Caco-2 (cell line): ENCODE results near the gene CYP2A7. TPM values are rescaled to one million over a fixed set of nuclear protein-coding genes. Genes with fewer than 3 reads are reported as not detected.
A peak's percentile ranks its signal among the peaks of the same experiment; 100 is the strongest.
"Not testable (repeated sequence)": the region's sequence is repeated elsewhere in the genome, so short reads cannot be mapped to it uniquely, and the experiment has no call there.

Experiments used
- BruUV-seq: library from RNA; stranded (reverse); fragments of 400-500 nt; replicated peaks from 2 replicates; lab custom pipeline; 2021; lab: Mats Ljungman, UMichigan
- CTCF ChIA-PET: fragments of 300-600 bp; sonication (Branson Sonifier 250); formaldehyde crosslinking; loops from one replicate; lab custom pipeline; 2022; ENCODE audit warnings: antibody characterized with exemption; lab: Charles Lee
- POLR2A ChIA-PET: fragments of 300-600 bp; sonication (Branson Sonifier 250); formaldehyde crosslinking; loops from one replicate; lab custom pipeline; 2022; ENCODE audit warnings: antibody characterized with exemption; lab: Charles Lee
- DNase-seq, 2 experiments: peaks; one replicate each; pipeline versions ENCODE4 v3.0.0 to v3.0.0-alpha.2; 2020 to 2022
- H3K27me3 ChIP-seq: replicated peaks from 2 replicates; pipeline ENCODE4 v1.6.0; 2011; ENCODE audit warnings: low read length; ENCODE audit not compliant: control insufficient read depth, insufficient read depth
- H3K36me3 ChIP-seq: 2 replicates; pipeline ENCODE4 v1.5.1; 2011; ENCODE audit warnings: low read length; ENCODE audit not compliant: control insufficient read depth, insufficient read depth
- H3K4me1 ChIP-seq: fragments of 250-450 bp; sonication (Bioruptor Pico); 2 replicates; pipeline ENCODE4 v1.5.1; 2020; ENCODE audit warnings: mild to moderate bottlenecking
- H3K4me3 ChIP-seq: 2 replicates; pipeline ENCODE4 v1.5.1; 2011; ENCODE audit warnings: low read depth, mild to moderate bottlenecking, control low read depth, low read length
- H3K9me3 ChIP-seq: fragments of 250-450 bp; sonication (Bioruptor Pico); 2 replicates; pipeline ENCODE4 v1.5.1; 2020; ENCODE audit warnings: mild to moderate bottlenecking, moderate library complexity
- H3K27ac Mint-ChIP-seq: one replicate; pipeline ENCODE4 v1.8.0; 2022; ENCODE audit warnings: mixed read lengths; ENCODE audit not compliant: unreplicated experiment
- H3K27me3 Mint-ChIP-seq: one replicate; pipeline ENCODE4 v1.8.0; 2022; ENCODE audit warnings: mixed read lengths; ENCODE audit not compliant: insufficient read depth, unreplicated experiment
- H3K36me3 Mint-ChIP-seq: one replicate; pipeline ENCODE4 v1.8.0; 2022; ENCODE audit warnings: mild to moderate bottlenecking, mixed read lengths; ENCODE audit not compliant: insufficient read depth, unreplicated experiment
- H3K4me1 Mint-ChIP-seq: one replicate; pipeline ENCODE4 v1.8.0; 2022; ENCODE audit warnings: low read depth, mixed read lengths; ENCODE audit not compliant: unreplicated experiment
- H3K4me3 Mint-ChIP-seq: one replicate; pipeline ENCODE4 v1.8.0; 2022; ENCODE audit warnings: mild to moderate bottlenecking, moderate library complexity, mixed read lengths; ENCODE audit not compliant: unreplicated experiment
- H3K9me3 Mint-ChIP-seq: one replicate; pipeline ENCODE4 v1.8.0; 2022; ENCODE audit warnings: mixed read lengths; ENCODE audit not compliant: unreplicated experiment
- CTCF ChIP-seq, 2 experiments: fragments of 200-600 bp in 1 of 2; IDR thresholded peaks; 1 replicate in 1 of 2; 2 replicates in 1 of 2; pipeline versions ENCODE4 v1.5.1 to v1.8.0; 2011 to 2022; ENCODE audit warnings: antibody characterized with exemption in 1 of 2, control low read depth in 1 of 2, inconsistent platforms in 1 of 2, low read depth in 1 of 2, low read length in 1 of 2, mild to moderate bottlenecking in 1 of 2, moderate library complexity in 1 of 2; ENCODE audit not compliant: insufficient read depth in 1 of 2, severe bottlenecking in 1 of 2, unreplicated experiment in 1 of 2
- intact Hi-C: fragments of 100-400 bp; cut with micrococcal nuclease; formaldehyde crosslinking; loops from one replicate; pipeline ENCODE4 v1.10.0; 2022; ENCODE audit not compliant: unreplicated experiment
- total RNA-seq: library from RNA; stranded (reverse); gene quantifications from 2 replicates; pipeline ENCODE4 v1.2.3, GENCODE V29; 2022

Gene CYP2A7
- total RNA-seq, 1 experiment from 2014 or later, result not detected

- CTCF ChIA-PET, result interaction anchor here (0.6 to 0.7 kb wide), 2 partner anchors 56 to 119 kb away, joined by 3 to 5 read pairs; no protein-coding TSS in a partner anchor
Measured at GRCh38 chr19:40862785-40863184, 19.2 kb downstream of the CYP2A7 start.

GRCh38 chr19:40862333-40862732 is 19.7 kb downstream of the CYP2A7 start:
- H3K27me3 Mint-ChIP-seq, result no peaks in the 10 kb centered on the region
- H3K27me3 ChIP-seq, result no peaks in the 10 kb centered on the region
- no peak overlapping the region for H3K4me3 ChIP-seq
- no peak overlapping the region for H3K4me3 Mint-ChIP-seq
- no peaks in the 10 kb centered on the region for H3K9me3 Mint-ChIP-seq
- H3K4me1 Mint-ChIP-seq, result peaks cover 7% of the 10 kb centered on the region
- TF ChIP-seq CTCF (IDR thresholded peaks at IDR 0.05; ENCODE audit: insufficient read depth in 1 of 2, low read depth in 1 of 2, low read length in 1 of 2, severe bottlenecking in 1 of 2, unreplicated experiment in 1 of 2), result peak in 1 of 2 experiments; percentile 26
- no peaks in the 10 kb centered on the region for H3K9me3 ChIP-seq
- CTCF ChIA-PET, result interaction anchor here (0.6 kb wide), 2 partner anchors 34 to 119 kb away, joined by 3 to 6 read pairs; no protein-coding TSS in a partner anchor
- peaks cover 15% of the 10 kb centered on the region for H3K4me1 ChIP-seq
- no peak for DNase-seq
- H3K36me3 ChIP-seq, result no peaks in the 10 kb centered on the region
- intact Hi-C loops, result no loop called here
- POLR2A ChIA-PET, result no interaction called here
- no TSS peak for BruUV-seq
- H3K27ac Mint-ChIP-seq, result no peak overlapping the region
- peaks cover 5% of the 10 kb centered on the region for H3K36me3 Mint-ChIP-seq

More at GRCh38 chr19:40862785-40863184, 19.2 kb downstream of the CYP2A7 start:
- no TSS peak for BruUV-seq
- Mint-ChIP-seq H3K36me3 (peaks cover 5% of the 10 kb centered on the region), H3K27me3 (no peaks in the 10 kb centered on the region), H3K4me3 (no peak overlapping the region), H3K27ac (no peak overlapping the region), H3K9me3 (no peaks in the 10 kb centered on the region), H3K4me1 (peaks cover 7% of the 10 kb centered on the region)
- Histone ChIP-seq H3K4me1 (peaks cover 15% of the 10 kb centered on the region), H3K27me3 (no peaks in the 10 kb centered on the region), H3K9me3 (no peaks in the 10 kb centered on the region), H3K4me3 (no peak overlapping the region), H3K36me3 (no peaks in the 10 kb centered on the region)
- TF ChIP-seq CTCF (IDR thresholded peaks at IDR 0.05; ENCODE audit: insufficient read depth in 1 of 2, low read depth in 1 of 2, low read length in 1 of 2, severe bottlenecking in 1 of 2, unreplicated experiment in 1 of 2), result no peak
- no peak for DNase-seq
- intact Hi-C loops, result no loop called here
- POLR2A ChIA-PET, result no interaction called here

GRCh38 chr19:40858109-40858508 is 23.9 kb downstream of the CYP2A7 start:
- CTCF ChIA-PET, result no interaction called here
- peaks cover 6% of the 10 kb centered on the region for H3K4me1 Mint-ChIP-seq

GRCh38 chr19:40852467-40853152 is 29.4 kb downstream of the CYP2A7 start:
- intact Hi-C loops, CTCF ChIA-PET, H3K27me3 Mint-ChIP-seq: not testable (repeated sequence)

More at GRCh38 chr19:40858109-40858508, 23.9 kb downstream of the CYP2A7 start:
- Mint-ChIP-seq H3K4me3 (no peak overlapping the region), H3K36me3 (no peaks in the 10 kb centered on the region), H3K27ac (no peak overlapping the region), H3K27me3 (no peaks in the 10 kb centered on the region), H3K9me3 (no peaks in the 10 kb centered on the region)
- no peak for TF ChIP-seq CTCF (IDR thresholded peaks at IDR 0.05; ENCODE audit: insufficient read depth in 1 of 2, low read depth in 1 of 2, low read length in 1 of 2, severe bottlenecking in 1 of 2, unreplicated experiment in 1 of 2)
- POLR2A ChIA-PET, result no interaction called here
- H3K27me3 ChIP-seq, result no peaks in the 10 kb centered on the region
- H3K36me3 ChIP-seq, result no peaks in the 10 kb centered on the region
- H3K4me1 ChIP-seq, result no peaks in the 10 kb centered on the region; the same call in 1 of the 2 replicates
- no TSS peak for BruUV-seq
- intact Hi-C loops, result no loop called here
- DNase-seq, result no peak
- no peaks in the 10 kb centered on the region for H3K9me3 ChIP-seq
- H3K4me3 ChIP-seq, result no peak overlapping the region

GRCh38 chr19:40850277-40850676 is 31.8 kb downstream of the CYP2A7 start, which contains the start of gene CYP2A6:
Gene CYP2A6 (minus strand): TSS chr19:40850447. CDS start chr19:40850426, 21 bp downstream.
- H3K36me3 ChIP-seq, H3K36me3 Mint-ChIP-seq, CTCF ChIA-PET, H3K9me3 ChIP-seq, H3K4me3 Mint-ChIP-seq, DNase-seq, H3K4me1 ChIP-seq, H3K27me3 Mint-ChIP-seq, BruUV-seq, H3K27me3 ChIP-seq, POLR2A ChIA-PET, intact Hi-C loops, H3K4me3 ChIP-seq, H3K9me3 Mint-ChIP-seq: not testable (repeated sequence)
- peaks cover 12% of the 10 kb centered on the region for H3K4me1 Mint-ChIP-seq
- H3K27ac Mint-ChIP-seq, result peak within 1 kb of the TSS; percentile 23

More at GRCh38 chr19:40852467-40853152, 29.4 kb downstream of the CYP2A7 start:
- H3K36me3 Mint-ChIP-seq, POLR2A ChIA-PET, H3K27me3 ChIP-seq, H3K27ac Mint-ChIP-seq, H3K4me3 Mint-ChIP-seq, H3K36me3 ChIP-seq, H3K4me1 ChIP-seq, BruUV-seq, H3K9me3 ChIP-seq, H3K4me3 ChIP-seq, H3K9me3 Mint-ChIP-seq, DNase-seq: not testable (repeated sequence)
- H3K4me1 Mint-ChIP-seq, result peaks cover 12% of the 10 kb centered on the region
